HK-2 (cell line): Measurements from ENCODE around the gene KCNMA1.

Experiments used
- DNase-seq: peaks from one replicate; pipeline ENCODE4 v3.0.0-alpha.2; 2018; ENCODE audit not compliant: unreplicated experiment

Gene KCNMA1

GRCh38 chr10:77214799-77215198, 422.8 kb downstream of the KCNMA1 start:
- DNase-seq: no peak

- DNase-seq: no peak
These were observed 425.0 kb downstream of the KCNMA1 start for GRCh38 chr10:77212632-77213031.

DNA sequence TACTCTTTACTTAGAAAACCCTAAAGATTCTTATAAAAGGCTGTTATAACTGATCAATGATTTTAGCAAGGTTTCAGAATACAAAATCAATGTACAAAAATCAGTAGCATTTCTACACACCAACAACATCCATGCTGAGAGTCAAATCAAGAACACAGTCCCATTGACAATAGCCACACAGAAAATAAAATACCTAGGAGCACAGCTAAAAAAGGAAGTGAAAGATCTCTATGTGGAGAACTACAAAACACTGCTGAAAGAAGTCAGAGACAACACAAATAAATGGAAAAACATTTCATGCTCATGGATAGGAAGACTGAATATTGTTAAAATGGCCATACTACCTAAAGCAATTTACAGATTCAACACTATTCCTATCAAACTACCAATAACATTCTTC, 427.0 kb downstream of the KCNMA1 start:
- DNase-seq: no peak

DNA sequence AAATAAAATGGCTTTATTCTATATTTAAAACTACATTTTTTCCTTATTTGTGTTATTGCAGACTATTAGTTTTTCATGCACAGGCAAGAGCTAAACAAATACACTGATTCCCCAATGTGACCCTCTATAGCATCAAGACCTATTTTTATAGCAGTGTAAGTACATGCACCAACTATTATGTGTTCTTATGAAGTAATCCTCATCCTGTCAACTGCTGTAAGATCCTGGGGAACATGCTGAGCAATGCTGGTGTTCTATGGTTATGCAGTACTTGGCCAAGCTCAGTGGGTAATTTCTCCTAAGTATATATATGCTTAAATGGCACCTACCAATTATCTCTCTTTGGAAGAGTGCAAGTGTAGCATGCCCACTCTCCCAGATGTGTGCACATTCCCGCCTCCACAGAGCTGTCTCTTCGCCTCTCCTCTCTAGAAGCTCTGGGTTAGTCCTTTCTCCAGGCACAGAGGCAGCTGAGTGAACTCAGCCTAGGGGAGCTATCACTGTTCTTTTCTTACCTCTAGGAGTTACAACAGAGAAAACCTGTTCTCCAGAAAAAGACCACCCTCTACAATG, 428.8 kb downstream of the KCNMA1 start:
- no peak for DNase-seq

- DNase-seq: no peak
These were observed 429.8 kb downstream of the KCNMA1 start for GRCh38 chr10:77207828-77208185.

GRCh38 chr10:77207182-77207827, 430.3 kb downstream of the KCNMA1 start:
- DNase-seq: no peak

GRCh38 chr10:77205135-77205534, 432.5 kb downstream of the KCNMA1 start:
- DNase-seq: no peak

GRCh38 chr10:77204171-77204570, 433.4 kb downstream of the KCNMA1 start:
- DNase-seq: no peak

- DNase-seq: no peak
These were observed 434.8 kb downstream of the KCNMA1 start for GRCh38 chr10:77202857-77203256.

DNA sequence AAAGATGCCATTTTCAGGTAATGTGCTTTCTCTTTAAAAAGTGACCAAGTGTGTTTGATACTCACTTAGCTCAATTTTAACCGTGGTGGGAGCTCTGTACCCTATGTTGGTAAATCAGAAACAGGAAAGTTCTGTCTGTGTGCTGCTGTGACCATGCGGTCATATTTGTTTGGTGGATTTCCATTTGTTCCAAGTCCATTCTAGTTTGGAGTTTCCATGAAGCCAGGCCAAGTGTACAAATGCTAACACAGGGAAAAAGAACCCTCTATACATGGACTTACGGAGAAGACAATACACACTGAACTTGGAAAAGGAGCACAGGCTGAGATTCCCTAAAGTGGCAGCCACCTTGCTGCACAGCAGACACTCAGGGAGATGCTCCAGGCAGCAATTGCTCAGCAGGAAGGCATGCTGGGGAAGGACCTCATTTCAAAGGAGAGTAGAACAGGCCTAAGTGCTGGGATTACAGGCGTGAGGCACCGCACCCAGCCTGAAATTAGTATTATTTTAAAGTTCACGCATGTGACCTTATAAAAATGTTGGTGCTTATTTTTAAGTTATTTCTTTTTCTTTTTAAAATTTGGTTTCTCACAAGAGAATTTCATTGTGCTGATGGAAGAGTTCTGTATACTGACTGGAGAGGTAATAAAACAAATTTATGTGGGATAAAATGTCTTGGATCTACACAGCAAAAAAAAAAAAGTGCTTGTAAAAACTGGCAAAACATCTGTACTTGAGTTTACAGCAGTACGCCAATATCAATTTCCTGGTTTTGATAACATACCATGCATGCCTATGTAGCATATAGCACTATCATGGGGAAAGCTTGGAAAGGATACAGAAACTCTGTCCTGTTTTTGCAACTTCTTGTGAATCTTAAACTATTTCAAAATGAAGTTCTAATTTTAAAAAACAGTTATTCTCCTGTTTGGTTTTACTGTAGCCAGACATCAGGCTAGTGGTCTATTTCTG, 436.2 kb downstream of the KCNMA1 start:
- no peak for DNase-seq

GRCh38 chr10:77197544-77197943, 440.1 kb downstream of the KCNMA1 start:
- no peak for DNase-seq

GRCh38 chr10:77196614-77197013, 441.0 kb downstream of the KCNMA1 start:
- no peak for DNase-seq

DNA sequence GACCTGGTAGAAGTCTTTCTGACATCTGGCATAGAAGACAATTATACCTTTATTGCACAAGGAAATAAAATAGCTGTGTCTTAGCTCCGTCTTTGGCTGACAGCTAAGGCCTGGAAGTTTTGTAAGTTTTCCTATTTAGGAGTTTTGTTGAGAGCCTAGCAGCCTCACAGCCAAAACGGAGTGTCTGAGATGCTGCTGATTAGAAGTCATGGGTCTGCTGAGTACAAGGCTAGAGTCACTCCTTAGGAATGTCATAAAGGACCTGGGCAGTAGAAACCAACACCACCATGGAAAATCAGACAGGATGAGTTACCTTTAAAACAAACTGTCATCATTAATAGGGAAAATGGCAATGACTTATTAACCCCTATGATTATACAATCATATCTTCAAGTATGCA, 442.5 kb downstream of the KCNMA1 start:
- DNase-seq: peak; percentile 73

- no peak for DNase-seq
These were observed 444.6 kb downstream of the KCNMA1 start for GRCh38 chr10:77193001-77193400.

GRCh38 chr10:77192402-77192801, 445.2 kb downstream of the KCNMA1 start:
- DNase-seq: no peak

GRCh38 chr10:77191324-77192049, 446.1 kb downstream of the KCNMA1 start:
- DNase-seq: no peak

DNA sequence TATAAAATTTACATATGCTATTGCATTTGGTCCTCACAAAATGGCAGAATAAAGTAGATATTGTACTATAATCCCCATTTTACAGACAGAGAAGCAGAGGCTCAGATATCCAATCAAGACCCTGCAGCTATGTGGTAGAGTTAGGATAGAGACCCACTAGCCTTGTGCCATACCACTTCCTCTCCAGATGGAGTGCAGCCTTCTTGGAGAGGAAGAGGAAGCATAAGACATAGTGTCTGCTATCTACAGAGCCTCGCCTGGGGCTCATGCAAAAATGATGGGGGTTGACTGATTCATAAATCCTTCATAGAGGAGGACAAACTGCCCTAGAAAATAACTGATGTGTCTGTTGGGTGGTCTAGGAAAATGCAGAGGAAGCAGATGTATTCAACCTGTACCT, 447.3 kb downstream of the KCNMA1 start:
- DNase-seq: no peak

DNA sequence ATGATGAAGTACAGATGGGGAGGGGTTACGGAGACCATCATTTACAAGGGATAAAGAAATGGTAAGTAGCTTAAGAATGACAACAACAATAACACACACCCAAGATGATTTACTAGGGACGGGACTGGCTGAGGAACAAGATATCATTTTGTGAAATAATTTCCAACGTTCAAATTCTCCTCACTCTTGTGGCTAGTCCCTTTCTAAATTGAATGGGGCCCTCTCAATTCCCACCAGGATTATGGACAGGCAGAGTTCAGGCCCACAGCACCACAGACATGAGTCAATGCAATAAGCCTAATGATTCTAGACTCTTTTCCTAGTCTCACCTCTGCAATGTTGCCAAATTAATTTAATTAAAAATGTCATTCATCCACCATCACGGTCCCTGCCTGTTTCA, 448.1 kb downstream of the KCNMA1 start:
- DNase-seq: no peak

DNA sequence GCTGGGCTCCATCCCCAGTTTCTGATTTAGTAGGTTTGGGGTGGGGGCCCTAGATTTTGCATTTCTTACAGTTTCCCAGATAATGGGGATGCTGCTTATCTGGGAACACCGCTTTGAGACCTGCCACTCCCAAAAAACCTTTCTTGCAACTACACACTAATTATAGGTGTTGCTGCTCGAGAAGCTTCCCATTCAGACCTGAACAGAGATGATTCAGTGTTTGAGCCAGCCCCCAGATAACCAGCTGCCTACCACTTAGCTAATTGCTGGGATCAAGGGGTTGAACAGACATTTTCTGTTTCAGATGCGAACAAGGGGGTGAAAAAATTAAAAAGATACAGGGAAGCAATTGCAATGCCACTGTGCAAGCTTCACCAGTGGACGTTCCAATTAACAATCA, 448.5 kb downstream of the KCNMA1 start:
- no peak for DNase-seq

DNA sequence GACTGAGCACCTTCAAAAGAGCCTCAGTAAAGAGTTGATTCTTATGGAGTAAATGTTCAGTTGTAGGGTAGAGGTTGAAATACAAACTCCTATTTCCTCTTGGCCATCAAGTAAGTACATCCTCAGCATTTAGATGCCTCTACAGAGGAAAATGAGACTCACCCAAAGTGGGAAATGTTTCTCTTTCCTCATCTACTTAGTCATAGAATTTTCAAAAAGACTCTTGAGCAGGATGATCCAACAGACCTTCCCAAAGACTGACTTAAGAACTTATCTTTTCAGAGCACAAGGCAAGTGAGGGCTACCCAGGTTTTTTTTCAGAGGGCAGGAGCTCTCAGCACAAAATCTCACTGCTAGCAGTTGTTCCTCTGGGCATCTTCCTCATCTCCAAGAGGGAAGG, 449.1 kb downstream of the KCNMA1 start:
- no peak for DNase-seq

DNA sequence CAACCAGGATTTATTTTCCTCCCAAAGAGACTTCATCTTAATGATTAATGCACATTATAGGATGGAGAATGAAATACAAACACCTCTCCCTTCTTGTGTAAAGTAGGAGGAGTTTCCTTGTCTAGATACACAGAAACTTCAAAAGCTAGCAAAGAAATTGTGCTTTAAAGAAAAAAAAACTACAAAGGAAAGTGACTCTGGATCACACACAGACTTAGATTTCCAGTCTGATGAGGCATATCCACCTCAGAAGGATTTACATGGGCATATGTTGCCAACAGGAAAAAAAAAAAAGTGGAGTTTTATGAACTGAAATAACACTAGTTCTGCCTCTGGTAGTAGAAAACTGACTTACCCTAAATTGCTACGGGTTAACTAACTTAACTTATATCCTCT, 449.6 kb downstream of the KCNMA1 start:
- DNase-seq: no peak

DNA sequence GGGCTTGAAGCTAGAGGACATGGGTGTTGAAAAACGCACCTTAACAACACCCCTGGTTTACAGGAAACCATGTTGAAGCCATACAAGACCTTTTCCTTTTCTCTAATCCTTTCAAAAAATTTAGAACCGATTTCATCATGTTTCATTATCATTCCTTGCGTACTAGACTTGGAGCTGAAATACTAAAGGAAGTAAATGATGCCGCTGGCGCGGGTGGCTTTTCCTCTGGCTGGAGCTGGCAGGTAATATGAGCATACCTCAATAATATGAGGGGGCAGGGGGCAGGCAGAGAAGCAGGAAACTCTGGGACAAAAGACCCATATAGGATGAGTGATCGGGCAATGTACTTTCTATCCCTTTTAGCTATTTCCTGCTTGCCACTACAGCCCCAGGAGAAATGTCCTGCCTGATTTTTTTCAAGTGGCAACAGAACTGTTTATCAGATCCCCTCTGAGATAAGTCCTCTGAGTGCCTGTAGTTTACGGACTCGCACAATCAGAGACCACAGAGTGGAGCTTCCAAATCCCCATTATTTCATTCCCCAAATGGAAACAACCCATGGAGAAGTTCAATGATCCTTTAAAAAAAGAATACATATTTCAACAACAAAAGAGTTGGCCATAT, 450.1 kb downstream of the KCNMA1 start:
- no peak for DNase-seq
